HG03039 (cell line): ENCODE results near the gene VSX1.
A peak's percentile ranks its signal among the peaks of the same experiment; 100 is the strongest.

Experiments used
- ATAC-seq: cut with Tn5 transposase; IDR thresholded peaks from one replicate; pipeline ENCODE4 v1.9.1; 2021; ENCODE audit warnings: mild to moderate bottlenecking, moderate library complexity; ENCODE audit not compliant: unreplicated experiment

Gene VSX1

GRCh38 chr20:25042531-25043498 lies 39.1 kb downstream of the VSX1 start:
- ATAC-seq: peak; percentile 86

DNA sequence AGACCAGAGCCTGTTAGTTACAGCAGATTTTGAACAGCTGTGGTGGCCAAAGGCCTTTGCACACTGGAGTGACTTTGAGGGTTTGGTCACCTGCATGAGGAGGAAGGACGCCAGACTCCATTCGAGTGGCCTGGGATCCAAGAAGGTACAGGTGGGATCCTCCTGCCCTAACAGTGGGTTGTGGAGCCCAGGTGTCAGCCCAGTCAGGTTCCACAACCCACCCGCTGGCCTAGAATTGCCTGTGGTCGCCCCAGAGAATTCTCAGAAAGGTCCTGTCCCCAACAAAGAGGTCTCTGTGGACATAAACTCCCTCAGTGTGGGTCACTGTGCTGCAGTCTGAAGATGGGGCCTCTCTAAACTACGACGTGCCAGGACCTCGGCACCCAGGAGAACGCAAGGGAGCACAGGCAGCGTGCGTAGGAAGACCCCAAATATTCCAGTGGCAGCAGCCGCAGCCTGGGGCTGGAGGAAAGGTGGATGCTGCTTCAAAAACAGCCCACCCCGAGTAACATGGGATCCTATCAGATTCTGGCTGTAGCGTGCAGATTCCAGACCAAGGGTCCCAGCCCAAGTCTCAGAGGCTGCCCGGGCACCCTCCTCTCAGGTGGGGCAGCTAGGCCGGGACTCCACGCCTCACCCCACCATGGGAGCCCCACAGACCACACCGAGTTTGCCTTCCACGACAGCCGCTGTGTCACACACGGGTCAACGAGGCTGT lies 40.0 kb downstream of the VSX1 start:
- no peak for ATAC-seq

DNA sequence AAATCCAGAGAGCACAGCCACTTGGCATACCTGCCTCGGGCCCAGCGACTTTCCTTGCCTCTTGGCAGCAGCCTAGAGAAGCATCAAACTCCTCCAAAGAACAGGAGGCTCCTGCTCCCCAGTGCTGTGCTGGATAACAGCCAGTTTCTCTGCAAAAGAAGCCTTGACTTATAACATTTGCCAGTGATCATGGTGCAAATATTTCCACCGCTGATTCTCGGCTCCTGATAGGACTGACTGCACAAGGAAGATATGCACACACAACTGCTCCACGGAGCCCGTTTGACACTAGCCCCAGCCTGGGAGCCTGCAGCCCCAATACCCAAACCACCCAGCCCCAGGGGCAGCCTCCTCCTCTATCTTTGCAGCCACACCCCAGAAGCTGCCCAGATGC lies 41.5 kb downstream of the VSX1 start:
- ATAC-seq: no peak

DNA sequence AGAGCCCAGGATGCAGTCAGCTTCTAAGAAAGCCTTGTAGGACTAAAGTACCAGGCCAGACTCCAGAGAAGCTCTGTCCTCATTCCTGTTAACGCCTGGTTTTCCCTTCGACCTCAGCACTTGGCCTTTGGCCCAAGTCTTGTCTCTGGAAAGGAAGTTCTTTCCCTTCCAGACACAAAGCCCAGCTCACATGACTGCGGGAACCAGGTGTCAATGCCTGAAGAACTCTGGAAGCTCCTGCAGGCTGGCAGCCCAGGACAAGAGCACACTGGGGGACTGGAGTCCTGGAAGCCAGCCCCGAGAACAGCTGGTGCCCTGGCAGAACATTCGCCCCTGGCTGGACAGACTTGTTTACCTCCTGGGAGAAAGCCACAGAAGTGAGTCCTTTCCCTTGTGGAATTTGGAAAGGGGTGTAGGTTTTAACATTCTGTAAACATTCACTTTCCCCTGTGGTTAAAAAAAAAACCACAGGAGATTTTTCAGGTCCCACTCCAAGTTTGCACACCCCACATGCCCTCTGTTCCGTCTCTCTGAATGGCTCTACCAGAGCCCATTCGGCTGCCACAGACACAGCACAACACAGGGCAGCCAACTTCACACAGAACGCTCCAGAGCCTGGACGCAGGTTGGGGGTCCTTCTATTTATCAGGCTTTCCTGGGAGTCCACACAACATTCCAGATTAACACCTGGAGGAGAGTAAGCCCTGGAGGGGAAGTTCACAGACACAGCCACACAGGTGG lies 42.1 kb downstream of the VSX1 start:
- no peak for ATAC-seq

GRCh38 chr20:25038591-25039015 lies 43.3 kb downstream of the VSX1 start:
- no peak for ATAC-seq

GRCh38 chr20:25038103-25038410 lies 43.9 kb downstream of the VSX1 start:
- ATAC-seq: no peak

GRCh38 chr20:25037288-25038102 lies 44.4 kb downstream of the VSX1 start:
- no peak for ATAC-seq

DNA sequence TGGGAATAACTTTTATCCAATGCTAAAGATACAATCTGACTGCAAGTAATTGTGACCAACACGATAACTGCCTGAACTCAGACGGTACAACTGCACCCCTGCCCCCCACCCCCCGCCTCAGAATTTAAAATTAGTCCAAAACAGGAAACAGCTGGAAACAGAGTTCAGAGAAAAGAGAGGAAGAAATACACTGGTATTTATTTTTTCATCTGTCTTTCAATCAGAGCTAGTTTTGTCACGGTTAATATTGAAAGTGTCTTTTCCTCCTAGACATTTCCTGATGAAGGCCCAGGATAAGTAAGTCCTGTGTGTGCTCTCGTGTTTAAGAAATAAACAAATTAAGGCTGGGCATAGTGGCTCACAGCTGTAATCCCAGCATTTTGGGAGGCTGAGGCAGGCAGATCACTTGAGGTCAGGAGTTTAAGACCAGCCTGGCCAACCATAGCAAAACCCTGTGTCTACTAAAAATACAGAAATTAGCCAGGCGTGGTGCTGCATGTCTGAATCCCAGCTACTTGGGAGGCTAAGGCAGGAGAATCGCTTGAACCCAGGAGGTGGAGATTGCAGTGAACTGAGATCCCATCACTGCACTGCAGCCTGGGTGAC lies 45.5 kb downstream of the VSX1 start:
- no peak for ATAC-seq

GRCh38 chr20:25035921-25036320 lies 46.0 kb downstream of the VSX1 start:
- ATAC-seq: no peak

DNA sequence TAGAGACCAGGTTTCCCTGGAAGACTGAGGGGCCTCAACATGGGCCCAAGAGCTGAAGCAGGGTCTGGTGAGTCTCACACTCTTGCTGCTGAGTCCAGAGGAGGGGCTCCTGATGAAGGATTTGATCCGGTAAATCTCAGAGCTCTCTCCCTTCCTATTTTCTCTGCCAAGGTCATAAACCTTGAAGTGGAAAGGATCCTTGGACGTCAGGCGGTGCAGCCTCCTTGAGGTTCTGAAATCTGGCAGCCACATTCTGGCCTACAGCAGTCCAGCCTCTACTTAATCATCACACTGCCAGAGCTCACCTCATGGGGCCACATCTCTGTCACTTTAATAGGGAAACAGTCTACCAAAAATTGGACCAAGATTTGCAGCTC lies 48.0 kb downstream of the VSX1 start:
- ATAC-seq: no peak

- no peak for ATAC-seq
Observed at GRCh38 chr20:25033265-25033923, 48.5 kb downstream of the VSX1 start.

DNA sequence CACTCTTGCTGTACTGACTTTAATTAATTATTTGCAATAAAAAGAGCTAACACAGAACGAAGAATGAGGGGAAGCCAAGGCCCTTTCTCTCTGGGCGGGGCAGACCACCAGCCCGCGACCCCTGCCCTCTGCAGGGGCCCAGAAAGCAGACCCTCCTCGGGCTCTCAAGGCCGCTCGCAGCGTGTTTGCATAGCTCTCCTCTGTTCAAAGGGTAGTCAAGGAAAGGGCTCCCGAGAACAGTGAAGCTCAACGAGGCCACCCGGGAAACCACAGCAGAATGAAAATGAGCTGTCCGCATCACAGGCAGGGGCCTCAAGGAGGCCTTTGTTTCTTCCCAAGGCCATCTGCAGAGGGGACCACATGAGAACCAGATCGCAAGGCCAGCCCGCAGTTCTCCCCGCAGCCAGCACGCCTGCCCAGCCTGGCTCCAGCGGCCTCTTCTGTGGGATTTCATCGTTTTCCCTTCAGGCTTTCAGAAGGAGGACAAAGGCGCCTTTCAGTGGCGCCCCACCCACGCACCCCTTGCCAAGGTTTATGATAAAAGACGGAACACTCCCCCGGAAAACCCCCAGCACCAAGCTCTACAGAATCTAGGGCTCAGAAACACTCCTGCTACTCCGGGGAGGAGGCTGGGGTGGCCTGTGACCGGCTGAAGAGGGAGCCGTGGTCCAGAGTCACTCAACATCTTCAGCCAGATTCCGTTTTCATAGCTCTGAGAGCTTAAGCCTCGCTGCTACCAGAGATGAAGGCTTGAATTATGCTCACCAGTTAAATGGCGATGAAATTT lies 49.3 kb downstream of the VSX1 start:
- no peak for ATAC-seq

DNA sequence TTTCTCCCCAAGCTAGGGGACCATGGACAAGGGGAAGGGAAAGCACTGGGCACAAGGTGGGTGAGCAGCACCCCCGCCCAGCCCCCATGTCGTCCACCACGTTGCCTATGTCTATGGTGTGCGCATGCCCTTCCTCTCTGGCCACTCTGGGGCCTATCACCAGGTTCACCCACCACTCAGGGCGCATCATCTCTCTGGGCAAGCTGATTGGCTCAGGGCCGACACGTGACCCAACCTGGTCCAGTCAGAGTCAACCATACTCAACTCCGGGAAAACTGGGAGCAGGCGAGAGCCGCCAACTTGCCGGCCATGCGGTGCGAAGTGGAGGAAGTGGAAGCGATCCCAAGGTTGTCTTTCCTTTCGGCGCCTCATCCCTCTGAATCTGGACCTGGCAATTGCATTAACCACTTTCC lies 49.9 kb downstream of the VSX1 start:
- ATAC-seq: no peak

DNA sequence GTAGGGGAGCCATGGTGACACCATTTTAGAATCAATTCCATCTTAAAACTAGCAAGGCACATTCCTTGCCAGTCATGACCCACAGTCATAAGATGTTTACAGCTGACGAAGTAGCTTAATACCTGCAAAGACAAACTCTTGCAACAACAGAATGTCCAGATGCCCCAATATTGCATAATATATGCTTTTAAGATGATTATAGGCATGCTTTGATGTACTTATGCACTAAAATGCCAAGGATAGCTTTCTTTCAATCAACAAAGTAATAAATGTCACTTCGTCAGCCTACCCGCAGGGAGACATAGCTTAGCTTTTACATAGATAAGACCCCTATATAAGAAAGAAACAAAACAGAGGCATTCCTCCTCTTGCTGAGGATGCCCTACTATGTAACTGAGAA lies 50.7 kb downstream of the VSX1 start:
- no peak for ATAC-seq

DNA sequence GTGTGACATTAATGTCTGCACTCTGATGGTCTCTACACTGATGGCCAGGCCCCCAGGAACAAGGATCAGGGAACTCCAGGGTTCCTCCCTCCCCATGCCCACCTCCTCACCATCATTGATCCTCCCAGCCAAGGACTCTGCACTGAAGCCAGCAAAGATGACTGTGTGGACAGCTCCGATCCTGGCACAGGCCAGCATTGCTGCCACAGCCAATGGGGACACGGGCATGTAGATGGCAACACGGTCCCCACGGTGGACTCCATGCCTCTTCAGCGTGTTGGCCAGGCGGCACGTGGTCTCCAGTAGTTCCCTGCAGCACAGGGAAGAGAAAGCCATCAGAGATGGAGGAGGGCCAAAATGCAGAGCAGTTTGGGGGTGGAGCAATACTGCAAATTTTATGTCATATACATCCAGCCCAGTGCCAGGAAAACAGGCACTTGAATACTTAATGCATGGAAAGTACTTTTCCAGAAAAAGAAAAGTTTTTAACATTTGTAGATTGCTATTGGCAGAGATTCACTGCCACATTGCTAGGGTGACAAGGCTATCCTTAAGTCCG lies 51.2 kb downstream of the VSX1 start:
- ATAC-seq: no peak

- no peak for ATAC-seq
Observed at GRCh38 chr20:25030007-25030648, 51.8 kb downstream of the VSX1 start.

- ATAC-seq: no peak
Observed at GRCh38 chr20:25025986-25026605, 55.8 kb downstream of the VSX1 start.
